Measurements from ENCODE around the gene MPP1. TPM values are rescaled to one million over a fixed set of nuclear protein-coding genes. Genes with fewer than 3 reads are reported as not detected.

The MPP1 gene
- polyA plus RNA-seq, 1 of the 3 experiments (the other 2 are of a cell fraction): 13.3 TPM

DNA sequence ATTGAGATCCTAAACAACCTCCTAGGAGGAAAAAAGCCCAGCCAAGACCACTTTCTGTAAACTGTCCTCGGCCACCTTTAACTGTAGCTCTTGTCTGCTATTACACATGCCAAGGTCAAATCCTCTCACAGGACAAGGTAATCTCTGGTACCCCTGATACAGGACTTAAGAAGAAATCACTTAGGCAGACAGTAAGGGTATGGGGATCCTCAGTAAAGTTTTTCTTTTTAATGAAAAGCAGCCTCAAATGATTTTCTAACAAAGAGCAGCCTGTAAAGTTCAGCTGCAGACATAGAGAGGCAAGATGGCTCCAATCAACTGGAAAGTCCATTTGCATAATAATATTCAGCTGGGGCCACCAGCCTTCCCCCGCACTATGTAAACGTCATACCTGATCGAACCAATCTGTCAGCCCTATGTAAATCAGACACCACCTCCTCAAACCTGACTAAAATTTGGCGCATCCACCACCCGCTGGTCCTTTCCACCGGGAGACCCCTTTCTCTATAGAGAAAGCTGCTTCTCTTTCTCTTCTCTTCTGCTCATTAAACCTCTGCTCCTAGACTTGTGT lies 14.6 kb upstream of the MPP1 start:
- no peaks in the 10 kb centered on the region for H3K36me3 ChIP-seq (replicated peaks in 1 of 2; ENCODE audit: control insufficient read depth in 1 of 2, insufficient read depth in 2 of 2, low read length in 1 of 2)
- H3K27ac ChIP-seq (ENCODE audit: low read depth in 2 of 2, low read length in 1 of 2): no peak overlapping the region
- H2AFZ ChIP-seq (ENCODE audit: low read depth): no peak overlapping the region
- H3F3A ChIP-seq (replicated peaks; ENCODE audit: insufficient read depth): no peaks in the 10 kb centered on the region
- H3K4me1 ChIP-seq (ENCODE audit: control insufficient read depth in 1 of 2, insufficient read depth in 2 of 2, low read depth in 1 of 2, low read length in 1 of 2): no peaks in the 10 kb centered on the region
- no peak overlapping the region for H3K4me2 ChIP-seq
- H3K9me2 ChIP-seq: no peaks in the 10 kb centered on the region
- no peaks in the 10 kb centered on the region; the same call in 1 of the 2 replicates for H3K9me3 ChIP-seq
- no peaks in the 10 kb centered on the region for H4K20me1 ChIP-seq (ENCODE audit: insufficient read depth)
- H3K27me3 ChIP-seq (ENCODE audit: insufficient read depth): no peaks in the 10 kb centered on the region; the same call in 1 of the 2 replicates
- no peak overlapping the region for H3K9ac ChIP-seq
- TF ChIP-seq MEF2A (IDR thresholded peaks at IDR 0.05; ENCODE audit: borderline replicate concordance, low read depth) (no peak), SMC3 (IDR thresholded peaks at IDR 0.05; ENCODE audit: low read depth, low read length) (no peak), MXI1 (IDR thresholded peaks at IDR 0.05; ENCODE audit: low read depth, low read length) (no peak), SIN3A (IDR thresholded peaks at IDR 0.05; ENCODE audit: borderline replicate concordance, low read depth, low read length) (no peak), CHD2 (IDR thresholded peaks at IDR 0.05; ENCODE audit: low read length, partially characterized antibody) (no peak), NRF1 (IDR thresholded peaks at IDR 0.05; ENCODE audit: low read depth, low read length) (no peak), TEAD4 (IDR thresholded peaks at IDR 0.05; ENCODE audit: borderline replicate concordance, insufficient read depth) (no peak), TCF12 (IDR thresholded peaks at IDR 0.05) (no peak), GABPA (IDR thresholded peaks at IDR 0.05; ENCODE audit: low read depth) (no peak), RAD21 (IDR thresholded peaks at IDR 0.05; ENCODE audit: low read length) (no peak), RCOR1 (IDR thresholded peaks at IDR 0.05; ENCODE audit: low read length) (no peak), JUND (IDR thresholded peaks at IDR 0.05) (no peak)
- TF ChIP-seq, protein P1, sequence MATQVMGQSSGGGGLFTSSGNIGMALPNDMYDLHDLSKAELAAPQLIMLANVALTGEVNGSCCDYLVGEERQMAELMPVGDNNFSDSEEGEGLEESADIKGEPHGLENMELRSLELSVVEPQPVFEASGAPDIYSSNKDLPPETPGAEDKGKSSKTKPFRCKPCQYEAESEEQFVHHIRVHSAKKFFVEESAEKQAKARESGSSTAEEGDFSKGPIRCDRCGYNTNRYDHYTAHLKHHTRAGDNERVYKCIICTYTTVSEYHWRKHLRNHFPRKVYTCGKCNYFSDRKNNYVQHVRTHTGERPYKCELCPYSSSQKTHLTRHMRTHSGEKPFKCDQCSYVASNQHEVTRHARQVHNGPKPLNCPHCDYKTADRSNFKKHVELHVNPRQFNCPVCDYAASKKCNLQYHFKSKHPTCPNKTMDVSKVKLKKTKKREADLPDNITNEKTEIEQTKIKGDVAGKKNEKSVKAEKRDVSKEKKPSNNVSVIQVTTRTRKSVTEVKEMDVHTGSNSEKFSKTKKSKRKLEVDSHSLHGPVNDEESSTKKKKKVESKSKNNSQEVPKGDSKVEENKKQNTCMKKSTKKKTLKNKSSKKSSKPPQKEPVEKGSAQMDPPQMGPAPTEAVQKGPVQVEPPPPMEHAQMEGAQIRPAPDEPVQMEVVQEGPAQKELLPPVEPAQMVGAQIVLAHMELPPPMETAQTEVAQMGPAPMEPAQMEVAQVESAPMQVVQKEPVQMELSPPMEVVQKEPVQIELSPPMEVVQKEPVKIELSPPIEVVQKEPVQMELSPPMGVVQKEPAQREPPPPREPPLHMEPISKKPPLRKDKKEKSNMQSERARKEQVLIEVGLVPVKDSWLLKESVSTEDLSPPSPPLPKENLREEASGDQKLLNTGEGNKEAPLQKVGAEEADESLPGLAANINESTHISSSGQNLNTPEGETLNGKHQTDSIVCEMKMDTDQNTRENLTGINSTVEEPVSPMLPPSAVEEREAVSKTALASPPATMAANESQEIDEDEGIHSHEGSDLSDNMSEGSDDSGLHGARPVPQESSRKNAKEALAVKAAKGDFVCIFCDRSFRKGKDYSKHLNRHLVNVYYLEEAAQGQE (IDR thresholded peaks at IDR 0.05; ENCODE audit: low read depth, low read length): no peak
- TF ChIP-seq, protein P2, sequence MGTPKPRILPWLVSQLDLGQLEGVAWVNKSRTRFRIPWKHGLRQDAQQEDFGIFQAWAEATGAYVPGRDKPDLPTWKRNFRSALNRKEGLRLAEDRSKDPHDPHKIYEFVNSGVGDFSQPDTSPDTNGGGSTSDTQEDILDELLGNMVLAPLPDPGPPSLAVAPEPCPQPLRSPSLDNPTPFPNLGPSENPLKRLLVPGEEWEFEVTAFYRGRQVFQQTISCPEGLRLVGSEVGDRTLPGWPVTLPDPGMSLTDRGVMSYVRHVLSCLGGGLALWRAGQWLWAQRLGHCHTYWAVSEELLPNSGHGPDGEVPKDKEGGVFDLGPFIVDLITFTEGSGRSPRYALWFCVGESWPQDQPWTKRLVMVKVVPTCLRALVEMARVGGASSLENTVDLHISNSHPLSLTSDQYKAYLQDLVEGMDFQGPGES (IDR thresholded peaks at IDR 0.05; ENCODE audit: low read depth, low read length): no peak
- DNase-seq: no peak
- CTCF ChIA-PET: interaction anchor here (0.7 kb wide), 1 partner anchor 71 kb away, joined by 3 read pairs; no protein-coding TSS in a partner anchor
- 42% methylated on average over 7 of the region's 7 CpGs for WGBS (ENCODE audit: low lambda C conversion rate)
- no peaks in the 10 kb centered on the region for H3K79me2 ChIP-seq (ENCODE audit: insufficient read depth)
- H3K4me3 ChIP-seq (ENCODE audit: low read depth in 2 of 2, low read length in 1 of 2): no peak overlapping the region
- POLR2A ChIA-PET: no interaction called here

Measured in SK-N-SH (cell line).